Measurements from ENCODE around the gene C12orf75. TPM values are rescaled to one million over a fixed set of nuclear protein-coding genes. Genes with fewer than 3 reads are reported as not detected.

The C12orf75 gene
- total RNA-seq, 2 donors from 2014 or later: 80.4 to 91.9 TPM

- Histone ChIP-seq H3K4me3 (no peak overlapping the region), H3K4me1 (ENCODE audit: control insufficient read depth in 1 of 2, low read depth in 2 of 2) (peaks cover 10 to 40% of the 10 kb centered on the region in 2 donors), H3K9me3 (no peaks in the 10 kb centered on the region), H3K36me3 (no peaks in the 10 kb centered on the region), H3K27me3 (replicated peaks; ENCODE audit: insufficient read depth) (no peaks in the 10 kb centered on the region), H3K27ac (no peak overlapping the region)
- no peak for DNase-seq (ENCODE audit: low spot score)
- no peak for ATAC-seq (ENCODE audit: insufficient number of reproducible peaks, low FRiP score, low read depth)
- TF ChIP-seq CTCF (IDR thresholded peaks at IDR 0.05): no peak
Measured at GRCh38 chr12:105406497-105406896, 76.0 kb downstream of the C12orf75 start.

- peak overlapping the region in 1 of 2 donors; percentile 1 for H3K27ac ChIP-seq
- no peaks in the 10 kb centered on the region for H3K27me3 ChIP-seq (replicated peaks; ENCODE audit: insufficient read depth)
- no peak overlapping the region for H3K4me3 ChIP-seq
Measured at GRCh38 chr12:105409279-105409678, 78.8 kb downstream of the C12orf75 start.

GRCh38 chr12:105409801-105410471 lies 79.4 kb downstream of the C12orf75 start:
- TF ChIP-seq CTCF (IDR thresholded peaks at IDR 0.05): no peak
- H3K27me3 ChIP-seq (replicated peaks; ENCODE audit: insufficient read depth): no peaks in the 10 kb centered on the region
- peaks cover 10 to 35% of the 10 kb centered on the region in 2 donors for H3K4me1 ChIP-seq (ENCODE audit: control insufficient read depth in 1 of 2, low read depth in 2 of 2)
- no peaks in the 10 kb centered on the region for H3K9me3 ChIP-seq
- H3K36me3 ChIP-seq: no peaks in the 10 kb centered on the region
- peak overlapping the region; percentile 18 to 39 for H3K27ac ChIP-seq
- DNase-seq (ENCODE audit: low spot score) (peak; percentile 14), ATAC-seq (ENCODE audit: insufficient number of reproducible peaks, low FRiP score, low read depth) (no peak)
- peak overlapping the region; percentile 56 for H3K4me3 ChIP-seq

More at GRCh38 chr12:105409279-105409678, 78.8 kb downstream of the C12orf75 start:
- ATAC-seq (ENCODE audit: insufficient number of reproducible peaks, low FRiP score, low read depth): no peak
- no peak for DNase-seq (ENCODE audit: low spot score)
- TF ChIP-seq CTCF (IDR thresholded peaks at IDR 0.05): no peak
- Histone ChIP-seq H3K36me3 (no peaks in the 10 kb centered on the region), H3K9me3 (no peaks in the 10 kb centered on the region), H3K4me1 (ENCODE audit: control insufficient read depth in 1 of 2, low read depth in 2 of 2) (peaks cover 10 to 35% of the 10 kb centered on the region in 2 donors)

GRCh38 chr12:105413911-105414487 lies 83.5 kb downstream of the C12orf75 start:
- Histone ChIP-seq H3K9me3 (no peaks in the 10 kb centered on the region), H3K4me1 (ENCODE audit: control insufficient read depth in 1 of 2, low read depth in 2 of 2) (peaks cover 7 to 26% of the 10 kb centered on the region in 2 donors), H3K27me3 (replicated peaks; ENCODE audit: insufficient read depth) (no peaks in the 10 kb centered on the region), H3K36me3 (no peaks in the 10 kb centered on the region), H3K27ac (no peak overlapping the region), H3K4me3 (no peak overlapping the region)
- TF ChIP-seq CTCF (IDR thresholded peaks at IDR 0.05): no peak
- ATAC-seq (ENCODE audit: insufficient number of reproducible peaks, low FRiP score, low read depth) (no peak), DNase-seq (ENCODE audit: low spot score) (no peak)

- no peaks in the 10 kb centered on the region for H3K36me3 ChIP-seq
- H3K9me3 ChIP-seq: no peaks in the 10 kb centered on the region
- peaks cover 0 to 12% of the 10 kb centered on the region in 2 donors for H3K4me1 ChIP-seq (ENCODE audit: control insufficient read depth in 1 of 2, low read depth in 2 of 2)
- H3K27ac ChIP-seq: no peak overlapping the region
- no peak for ATAC-seq (ENCODE audit: insufficient number of reproducible peaks, low FRiP score, low read depth)
- DNase-seq (ENCODE audit: low spot score): no peak
- H3K27me3 ChIP-seq (replicated peaks; ENCODE audit: insufficient read depth): no peaks in the 10 kb centered on the region
- H3K4me3 ChIP-seq: no peak overlapping the region
- TF ChIP-seq CTCF (IDR thresholded peaks at IDR 0.05): no peak
Measured at GRCh38 chr12:105417732-105418131, 87.2 kb downstream of the C12orf75 start.
